Testis (tissue), 2 donors: Measurements from ENCODE around the gene VPS37B.

Experiments used
- POLR2A ChIP-seq: fragments of 450-650 bp; IDR thresholded peaks from one replicate; pipeline ENCODE4 v1.6.1; 2017; ENCODE audit warnings: antibody characterized with exemption, mild to moderate bottlenecking, moderate library complexity
- TF ChIP-seq, protein P1 (sequence below), 3 experiments: fragments of 450-650 bp in 2 of 3; fragments of 200-600 bp in 1 of 3; sonication (generic) in 1 of 3; IDR thresholded peaks; one replicate each; pipeline ENCODE4 v1.5.1; 2016 to 2019; ENCODE audit warnings: antibody characterized with exemption in 3 of 3, mild to moderate bottlenecking in 2 of 3, moderate library complexity in 1 of 3

DNA sequence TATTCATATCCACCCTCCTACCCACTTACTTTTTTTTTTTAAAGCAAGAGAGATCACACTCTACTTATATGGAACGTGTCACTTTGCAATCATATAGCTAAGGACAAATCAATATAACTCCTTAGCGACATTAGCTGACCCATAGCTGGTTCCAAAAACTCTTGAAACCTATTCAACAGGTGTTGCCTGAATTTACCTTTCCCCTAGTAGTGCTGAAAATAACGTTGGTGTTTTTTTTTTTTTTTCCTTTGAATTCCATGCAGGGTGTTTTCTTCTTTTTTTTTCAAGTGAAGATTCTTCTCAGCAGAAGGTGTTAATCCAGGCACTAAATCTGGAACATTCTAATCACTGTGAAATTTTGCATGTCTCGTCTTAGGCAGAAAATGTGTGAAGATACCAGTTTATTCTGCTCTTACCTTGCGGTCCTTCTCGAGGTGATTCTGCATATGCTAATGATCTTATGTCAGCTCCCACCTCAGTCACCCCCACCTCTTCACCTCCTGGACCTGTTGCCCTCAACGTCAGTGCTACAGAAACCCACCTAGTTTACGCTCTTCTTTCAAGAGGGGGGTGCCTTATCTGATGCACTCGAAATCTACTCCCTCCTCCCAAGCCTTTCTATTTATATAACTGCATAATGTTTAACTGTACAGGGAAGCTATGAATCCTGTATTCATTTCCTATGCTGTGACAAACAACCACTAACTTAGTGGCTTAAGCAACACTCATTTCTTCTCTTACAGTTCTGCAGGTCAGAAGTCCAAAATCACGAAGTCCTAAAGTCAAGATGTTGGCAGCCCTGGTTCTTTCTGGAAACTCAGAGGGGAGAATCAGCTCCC, 7.1 kb upstream of the VPS37B start:
- TF ChIP-seq, protein P1, sequence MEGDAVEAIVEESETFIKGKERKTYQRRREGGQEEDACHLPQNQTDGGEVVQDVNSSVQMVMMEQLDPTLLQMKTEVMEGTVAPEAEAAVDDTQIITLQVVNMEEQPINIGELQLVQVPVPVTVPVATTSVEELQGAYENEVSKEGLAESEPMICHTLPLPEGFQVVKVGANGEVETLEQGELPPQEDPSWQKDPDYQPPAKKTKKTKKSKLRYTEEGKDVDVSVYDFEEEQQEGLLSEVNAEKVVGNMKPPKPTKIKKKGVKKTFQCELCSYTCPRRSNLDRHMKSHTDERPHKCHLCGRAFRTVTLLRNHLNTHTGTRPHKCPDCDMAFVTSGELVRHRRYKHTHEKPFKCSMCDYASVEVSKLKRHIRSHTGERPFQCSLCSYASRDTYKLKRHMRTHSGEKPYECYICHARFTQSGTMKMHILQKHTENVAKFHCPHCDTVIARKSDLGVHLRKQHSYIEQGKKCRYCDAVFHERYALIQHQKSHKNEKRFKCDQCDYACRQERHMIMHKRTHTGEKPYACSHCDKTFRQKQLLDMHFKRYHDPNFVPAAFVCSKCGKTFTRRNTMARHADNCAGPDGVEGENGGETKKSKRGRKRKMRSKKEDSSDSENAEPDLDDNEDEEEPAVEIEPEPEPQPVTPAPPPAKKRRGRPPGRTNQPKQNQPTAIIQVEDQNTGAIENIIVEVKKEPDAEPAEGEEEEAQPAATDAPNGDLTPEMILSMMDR (IDR thresholded peaks at IDR 0.05) = no peak
- TF ChIP-seq POLR2A = no peak
